H9 (cell line): Measurements from ENCODE around the gene ODF2. TPM values are rescaled to one million over a fixed set of nuclear protein-coding genes. Genes with fewer than 3 reads are reported as not detected.

Experiments used
- DNase-seq: peaks from one replicate; pipeline ENCODE4 v3.0.0-alpha.2; 2017
- H2AFZ ChIP-seq: one replicate; pipeline ENCODE4 v1.6.1; 2013; ENCODE audit warnings: mild to moderate bottlenecking, low read length, control low read depth, moderate library complexity
- H2AK5ac ChIP-seq: 2 replicates; pipeline ENCODE4 v1.6.1; 2013; ENCODE audit warnings: low read length, control low read depth, mixed read lengths; ENCODE audit not compliant: insufficient read length
- H2BK120ac ChIP-seq: one replicate; pipeline ENCODE4 v1.6.1; 2013; ENCODE audit warnings: low read depth, mild to moderate bottlenecking, low read length, control low read depth, inconsistent platforms; ENCODE audit not compliant: poor library complexity, severe bottlenecking
- H2BK12ac ChIP-seq: 2 replicates; pipeline ENCODE4 v1.6.1; 2013; ENCODE audit warnings: low read length, control low read depth, mixed read lengths, low read depth; ENCODE audit not compliant: insufficient read length
- H2BK15ac ChIP-seq: 2 replicates; pipeline ENCODE4 v1.6.1; 2013; ENCODE audit warnings: low read depth, low read length, control low read depth
- H2BK20ac ChIP-seq: one replicate; pipeline ENCODE4 v1.6.1; 2013; ENCODE audit warnings: low read depth, mild to moderate bottlenecking, low read length, control low read depth, inconsistent platforms; ENCODE audit not compliant: poor library complexity, severe bottlenecking
- H2BK5ac ChIP-seq: 2 replicates; pipeline ENCODE4 v1.6.1; 2013; ENCODE audit warnings: low read length, control low read depth, mixed read lengths; ENCODE audit not compliant: insufficient read length
- H3K14ac ChIP-seq: 2 replicates; pipeline ENCODE4 v1.6.1; 2013; ENCODE audit warnings: low read length, control low read depth; ENCODE audit not compliant: insufficient read depth
- H3K18ac ChIP-seq: 2 replicates; pipeline ENCODE4 v1.6.1; 2013; ENCODE audit warnings: low read depth, mild to moderate bottlenecking, mixed read lengths, low read length, control low read depth; ENCODE audit not compliant: insufficient read length
- H3K23ac ChIP-seq: 2 replicates; pipeline ENCODE4 v1.6.1; 2013; ENCODE audit warnings: low read length, control low read depth, mixed read lengths, low read depth; ENCODE audit not compliant: insufficient read length
- H3K23me2 ChIP-seq: 2 replicates; pipeline ENCODE4 v1.6.1; 2013; ENCODE audit warnings: low read depth, mild to moderate bottlenecking, mixed read lengths, low read length, control low read depth; ENCODE audit not compliant: insufficient read length, poor library complexity, severe bottlenecking
- H3K27ac ChIP-seq: 2 replicates; pipeline ENCODE4 v1.5.1; 2013; ENCODE audit warnings: low read length, control low read depth, mixed read lengths, low read depth; ENCODE audit not compliant: insufficient read length
- H3K27me3 ChIP-seq: 2 replicates; pipeline ENCODE4 v1.6.1; 2013; ENCODE audit warnings: low read length, control low read depth, inconsistent platforms; ENCODE audit not compliant: insufficient read depth
- H3K4ac ChIP-seq: 2 replicates; pipeline ENCODE4 v1.6.1; 2013; ENCODE audit warnings: low read depth, mild to moderate bottlenecking, control low read depth, inconsistent platforms, low read length, moderate library complexity
- H3K4me1 ChIP-seq: 2 replicates; pipeline ENCODE4 v1.6.1; 2013; ENCODE audit warnings: low read length, control low read depth, inconsistent platforms; ENCODE audit not compliant: insufficient read depth
- H3K4me2 ChIP-seq: 2 replicates; pipeline ENCODE4 v1.6.1; 2013; ENCODE audit warnings: low read length, control low read depth, mixed read lengths; ENCODE audit not compliant: insufficient read length, insufficient read depth
- H3K56ac ChIP-seq: 2 replicates; pipeline ENCODE4 v1.6.1; 2013; ENCODE audit warnings: low read depth, mild to moderate bottlenecking, mixed read lengths, low read length, control low read depth; ENCODE audit not compliant: insufficient read length
- H3K79me1 ChIP-seq: 2 replicates; pipeline ENCODE4 v1.6.1; 2013; ENCODE audit warnings: low read depth, mild to moderate bottlenecking, moderate library complexity, low read length, control low read depth, inconsistent platforms; ENCODE audit not compliant: insufficient read depth, poor library complexity, severe bottlenecking
- H3K79me2 ChIP-seq: 2 replicates; pipeline ENCODE4 v1.6.1; 2013; ENCODE audit warnings: low read length, control low read depth, inconsistent platforms; ENCODE audit not compliant: insufficient read depth
- H3K9ac ChIP-seq: 2 replicates; pipeline ENCODE4 v1.6.1; 2013; ENCODE audit warnings: low read length, control low read depth, mixed read lengths; ENCODE audit not compliant: insufficient read length; ENCODE audit errors: extremely low read depth
- H3K9me3 ChIP-seq: one replicate; pipeline ENCODE4 v1.6.1; 2013; ENCODE audit warnings: low read depth, low read length, inconsistent platforms; ENCODE audit not compliant: control insufficient read depth
- H3T11ph ChIP-seq: one replicate; pipeline ENCODE4 v1.6.1; 2013; ENCODE audit warnings: mild to moderate bottlenecking, low read length, control low read depth, inconsistent platforms
- H4K20me1 ChIP-seq: one replicate; pipeline ENCODE4 v1.6.1; 2013; ENCODE audit not compliant: control insufficient read depth, insufficient read length, insufficient read depth
- H4K5ac ChIP-seq: 2 replicates; pipeline ENCODE4 v1.6.1; 2013; ENCODE audit warnings: low read depth, mild to moderate bottlenecking, mixed read lengths, low read length, control low read depth; ENCODE audit not compliant: insufficient read length
- H4K8ac ChIP-seq: replicated peaks from 2 replicates; pipeline ENCODE4 v1.6.1; 2013; ENCODE audit warnings: low read length, control low read depth, mixed read lengths, low read depth; ENCODE audit not compliant: insufficient read length
- H4K91ac ChIP-seq: 2 replicates; pipeline ENCODE4 v1.6.1; 2013; ENCODE audit warnings: low read depth, mild to moderate bottlenecking, moderate library complexity, mixed read lengths, low read length, control low read depth; ENCODE audit not compliant: insufficient read length
- H3K27ac Mint-ChIP-seq, 3 experiments: 2 replicates in 2 of 3; 3 replicates in 1 of 3; pipeline ENCODE4 v1.8.0; 2020 to 2021; ENCODE audit warnings: mixed read lengths in 3 of 3, mild to moderate bottlenecking in 1 of 3, moderate library complexity in 1 of 3
- H3K27me3 Mint-ChIP-seq: 2 replicates; pipeline ENCODE4 v1.8.0; 2021; ENCODE audit warnings: low read depth, mild to moderate bottlenecking, moderate library complexity, mixed read lengths
- H3K36me3 Mint-ChIP-seq, 3 experiments: 2 replicates in 2 of 3; 3 replicates in 1 of 3; pipeline ENCODE4 v1.8.0; 2020 to 2021; ENCODE audit warnings: low read depth in 3 of 3, mixed read lengths in 3 of 3; ENCODE audit not compliant: insufficient read depth in 1 of 3
- H3K4me1 Mint-ChIP-seq, 2 experiments: 2 replicates each; pipeline ENCODE4 v1.8.0; 2020; ENCODE audit warnings: mixed read lengths in 2 of 2
- H3K4me3 Mint-ChIP-seq, 2 experiments: 2 replicates in 1 of 2; 3 replicates in 1 of 2; pipeline ENCODE4 v1.8.0; 2020 to 2021; ENCODE audit warnings: mild to moderate bottlenecking in 2 of 2, mixed read lengths in 2 of 2, moderate library complexity in 1 of 2
- H3K9me3 Mint-ChIP-seq, 2 experiments: 2 replicates in 1 of 2; 3 replicates in 1 of 2; pipeline ENCODE4 v1.8.0; 2020; ENCODE audit warnings: mild to moderate bottlenecking in 2 of 2, mixed read lengths in 2 of 2, moderate library complexity in 1 of 2
- CTCF ChIP-seq: fragments of 200-600 bp; sonication (generic); conservative IDR thresholded peaks from 3 replicates; pipeline ENCODE4 v1.8.0; 2021; ENCODE audit warnings: antibody characterized with exemption, mild to moderate bottlenecking
- WGBS: extraction: QIAGEN DNeasy Blood & Tissue Kit; methylation state at CpG from one replicate; pipeline ENCODE4 v1.1.7; 2013; ENCODE audit warnings: missing lambda C conversion rate, low lambda C conversion rate, mixed read lengths; ENCODE audit not compliant: insufficient read length; ENCODE audit errors: extremely low coverage; 5-methylcytosine and 5-hydroxymethylcytosine counted together
- total RNA-seq: library from RNA; stranded (reverse); gene quantifications from 2 replicates; pipeline ENCODE4 v1.2.1, GENCODE V29; 2021

Gene ODF2
- total RNA-seq, 1 experiment from 2014 or later: 16.7 TPM

DNA sequence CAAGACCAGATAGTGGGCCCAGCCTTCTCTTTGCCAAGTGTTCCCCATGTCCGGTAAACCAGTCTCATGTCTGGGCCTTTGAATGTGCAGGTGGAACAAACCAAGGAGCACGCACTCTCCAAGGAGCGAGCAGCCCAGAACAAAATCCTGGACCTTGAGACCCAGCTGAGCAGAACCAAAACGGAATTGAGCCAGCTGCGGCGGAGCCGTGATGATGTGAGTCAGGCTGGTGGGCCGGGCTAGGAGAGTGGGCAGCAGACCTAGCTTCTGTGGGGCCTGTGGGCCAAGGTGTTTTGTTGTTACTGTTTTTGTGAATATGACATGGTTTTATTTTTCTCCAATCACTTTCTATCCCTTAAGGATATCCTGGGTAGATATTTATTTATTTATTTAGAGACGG is 43.1 kb downstream of the ODF2 start:
- no CpG with 5 or more reads among the region's 9 CpGs for WGBS
- Histone ChIP-seq H3K4ac (no peak overlapping the region), H3K4me1 (no peaks in the 10 kb centered on the region), H3K56ac (no peak overlapping the region), H3K79me1 (no peaks in the 10 kb centered on the region), H3K9me3 (no peaks in the 10 kb centered on the region), H3K4me2 (no peak overlapping the region), H3K27me3 (no peaks in the 10 kb centered on the region), H3K9ac (no peak overlapping the region), H3K79me2 (no peaks in the 10 kb centered on the region), H4K91ac (no peak overlapping the region), H2BK15ac (no peak overlapping the region), H3T11ph (no peak overlapping the region), H4K20me1 (no peaks in the 10 kb centered on the region), H3K18ac (no peak overlapping the region), H3K14ac (no peak overlapping the region), H4K8ac (no peak overlapping the region), H2BK12ac (no peak overlapping the region), H3K27ac (no peak overlapping the region), H3K23ac (no peak overlapping the region), H2AK5ac (no peak overlapping the region), H2BK5ac (no peak overlapping the region), H3K23me2 (peaks cover 2% of the 10 kb centered on the region), H2BK20ac (no peak overlapping the region), H2AFZ (no peak overlapping the region), H4K5ac (no peak overlapping the region), H2BK120ac (no peak overlapping the region)
- Mint-ChIP-seq H3K27ac (no peak overlapping the region), H3K36me3 (peaks cover 0 to 29% (median 3%) of the 10 kb centered on the region in 3 experiments; a peak in 4 of 7 replicates), H3K4me1 (peaks cover 3 to 6% of the 10 kb centered on the region in 2 experiments), H3K27me3 (no peaks in the 10 kb centered on the region), H3K9me3 (no peaks in the 10 kb centered on the region), H3K4me3 (no peak overlapping the region)
- no peak for DNase-seq
- TF ChIP-seq CTCF: no peak
